ENCODE data around the gene LRRC28. TPM values are rescaled to one million over a fixed set of nuclear protein-coding genes. Genes with fewer than 3 reads are reported as not detected.

The LRRC28 gene
- total RNA-seq, 1 donor from 2014 or later, result 22.9 TPM

DNA sequence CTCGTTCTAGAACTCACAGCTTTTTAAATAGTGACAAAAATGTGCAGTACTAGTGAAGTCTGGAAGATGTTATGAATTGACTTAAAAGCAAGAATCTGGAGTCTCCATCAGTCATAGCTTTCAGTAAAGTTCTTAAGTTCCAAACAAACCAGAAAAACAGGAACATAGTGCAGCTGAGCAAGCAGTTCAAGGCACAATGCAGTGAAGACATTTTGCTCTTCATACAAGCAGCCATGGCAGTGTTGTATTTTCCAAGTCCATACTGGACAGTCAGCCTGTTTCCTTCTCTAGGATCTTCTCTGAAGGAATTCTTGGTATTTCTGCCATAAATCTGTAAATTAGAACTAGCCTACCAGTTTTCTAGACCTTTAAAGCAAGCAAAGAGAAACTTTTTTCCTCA, 90.5 kb downstream of the LRRC28 start:
- H3K27me3 ChIP-seq (ENCODE audit: low read depth), result no peaks in the 10 kb centered on the region
- H3K36me3 ChIP-seq, result no peaks in the 10 kb centered on the region
- H3K9me3 ChIP-seq (replicated peaks), result no peaks in the 10 kb centered on the region
- peaks cover 25% of the 10 kb centered on the region for H3K4me1 ChIP-seq
- no peak overlapping the region for H3K27ac ChIP-seq (replicated peaks)
- no peak for DNase-seq
- no peak overlapping the region for H3K4me3 ChIP-seq
- TF ChIP-seq, protein P1, sequence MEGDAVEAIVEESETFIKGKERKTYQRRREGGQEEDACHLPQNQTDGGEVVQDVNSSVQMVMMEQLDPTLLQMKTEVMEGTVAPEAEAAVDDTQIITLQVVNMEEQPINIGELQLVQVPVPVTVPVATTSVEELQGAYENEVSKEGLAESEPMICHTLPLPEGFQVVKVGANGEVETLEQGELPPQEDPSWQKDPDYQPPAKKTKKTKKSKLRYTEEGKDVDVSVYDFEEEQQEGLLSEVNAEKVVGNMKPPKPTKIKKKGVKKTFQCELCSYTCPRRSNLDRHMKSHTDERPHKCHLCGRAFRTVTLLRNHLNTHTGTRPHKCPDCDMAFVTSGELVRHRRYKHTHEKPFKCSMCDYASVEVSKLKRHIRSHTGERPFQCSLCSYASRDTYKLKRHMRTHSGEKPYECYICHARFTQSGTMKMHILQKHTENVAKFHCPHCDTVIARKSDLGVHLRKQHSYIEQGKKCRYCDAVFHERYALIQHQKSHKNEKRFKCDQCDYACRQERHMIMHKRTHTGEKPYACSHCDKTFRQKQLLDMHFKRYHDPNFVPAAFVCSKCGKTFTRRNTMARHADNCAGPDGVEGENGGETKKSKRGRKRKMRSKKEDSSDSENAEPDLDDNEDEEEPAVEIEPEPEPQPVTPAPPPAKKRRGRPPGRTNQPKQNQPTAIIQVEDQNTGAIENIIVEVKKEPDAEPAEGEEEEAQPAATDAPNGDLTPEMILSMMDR (IDR thresholded peaks at IDR 0.05; ENCODE audit: borderline replicate concordance), result no peak
- intact Hi-C loops (cut with micrococcal nuclease), result no loop called here

DNA sequence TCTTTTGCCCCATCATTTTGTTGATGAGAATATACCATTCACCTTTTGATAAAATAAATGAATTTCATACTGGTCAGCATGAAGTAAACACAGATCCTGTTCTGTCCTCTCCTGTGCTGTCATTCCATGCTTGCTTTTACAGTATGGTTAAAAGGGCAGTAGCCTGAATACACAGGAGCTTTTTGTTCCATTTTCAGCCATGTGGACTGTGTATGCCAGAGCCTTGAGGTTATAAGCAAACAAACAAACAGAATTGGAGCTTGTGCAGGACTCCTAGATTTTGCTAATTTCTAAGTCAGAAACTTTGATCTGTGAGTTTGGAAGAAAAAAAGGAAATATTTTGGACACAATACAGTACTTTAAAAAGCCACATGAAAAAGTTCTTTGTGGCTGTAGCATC, 91.9 kb downstream of the LRRC28 start:
- Histone ChIP-seq H3K4me3 (no peak overlapping the region), H3K36me3 (no peaks in the 10 kb centered on the region), H3K4me1 (peaks cover 25% of the 10 kb centered on the region), H3K9me3 (replicated peaks) (no peaks in the 10 kb centered on the region), H3K27me3 (ENCODE audit: low read depth) (no peaks in the 10 kb centered on the region), H3K27ac (replicated peaks) (peak overlapping the region; percentile 67)
- intact Hi-C loops (cut with micrococcal nuclease), result no loop called here
- no peak for DNase-seq
- TF ChIP-seq, protein P1 (IDR thresholded peaks at IDR 0.05; ENCODE audit: borderline replicate concordance), result no peak

DNA sequence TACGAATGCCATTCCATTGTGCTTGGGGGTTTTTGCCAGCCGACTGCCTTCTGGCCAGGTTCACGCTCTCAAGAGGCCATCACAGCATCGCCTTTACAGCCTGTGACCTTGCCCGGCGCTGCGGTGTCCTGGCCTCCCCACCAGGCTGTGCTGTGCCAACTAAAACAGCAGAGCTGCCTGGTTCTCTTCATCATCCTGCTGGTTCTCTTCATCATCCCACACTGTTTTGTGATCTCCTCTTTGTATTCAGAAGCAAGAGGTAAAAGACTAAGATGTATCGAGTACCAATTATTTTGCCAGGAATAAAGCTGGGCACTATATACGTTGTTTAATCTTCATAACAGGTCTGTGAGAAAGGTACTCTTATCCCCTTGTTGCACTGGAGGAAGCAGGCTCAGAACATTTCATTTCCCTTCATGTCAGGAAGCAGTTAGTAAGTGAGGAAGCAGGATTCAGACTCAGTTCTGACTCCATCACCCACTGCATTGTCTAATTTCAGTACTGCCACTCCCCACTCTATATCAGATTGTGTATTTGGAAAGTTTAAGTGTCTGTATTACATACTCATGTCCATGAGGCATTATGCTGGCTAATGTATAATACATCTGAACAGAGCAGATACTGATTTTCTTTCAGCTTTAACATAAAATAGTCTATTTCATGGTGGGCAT, 92.7 kb downstream of the LRRC28 start:
- Histone ChIP-seq H3K9me3 (replicated peaks) (no peaks in the 10 kb centered on the region), H3K4me3 (no peak overlapping the region), H3K36me3 (no peaks in the 10 kb centered on the region), H3K27me3 (ENCODE audit: low read depth) (no peaks in the 10 kb centered on the region), H3K4me1 (peaks cover 25% of the 10 kb centered on the region), H3K27ac (replicated peaks) (peak overlapping the region; percentile 67)
- peak; percentile 34 for DNase-seq
- TF ChIP-seq, protein P1 (IDR thresholded peaks at IDR 0.05; ENCODE audit: borderline replicate concordance), result peak; percentile 68
- intact Hi-C loops (cut with micrococcal nuclease), result no loop called here

DNA sequence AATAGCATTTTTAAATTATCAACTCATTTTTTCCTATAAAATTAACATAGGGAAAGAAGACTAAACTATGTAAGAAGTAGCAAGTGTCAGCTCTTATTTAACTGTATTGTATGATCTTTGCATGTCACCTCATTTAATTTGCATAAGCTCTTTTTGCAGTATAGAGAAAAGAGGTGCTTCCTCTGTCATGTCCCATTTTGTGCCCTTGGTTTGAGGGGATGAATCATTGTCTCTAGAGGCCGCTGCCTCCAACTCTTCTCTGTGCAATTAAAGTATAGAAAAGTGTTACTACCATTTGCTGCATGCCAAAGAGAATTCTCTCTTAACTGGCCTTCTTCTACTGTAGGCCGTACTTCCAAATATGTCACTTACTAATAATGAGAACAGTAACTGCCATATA, 93.4 kb downstream of the LRRC28 start:
- TF ChIP-seq, protein P1 (IDR thresholded peaks at IDR 0.05; ENCODE audit: borderline replicate concordance), result no peak
- Histone ChIP-seq H3K4me1 (peaks cover 22% of the 10 kb centered on the region), H3K27me3 (ENCODE audit: low read depth) (no peaks in the 10 kb centered on the region), H3K4me3 (no peak overlapping the region), H3K27ac (replicated peaks) (peak overlapping the region; percentile 67), H3K36me3 (no peaks in the 10 kb centered on the region), H3K9me3 (replicated peaks) (no peaks in the 10 kb centered on the region)
- intact Hi-C loops (cut with micrococcal nuclease), result no loop called here
- no peak for DNase-seq

DNA sequence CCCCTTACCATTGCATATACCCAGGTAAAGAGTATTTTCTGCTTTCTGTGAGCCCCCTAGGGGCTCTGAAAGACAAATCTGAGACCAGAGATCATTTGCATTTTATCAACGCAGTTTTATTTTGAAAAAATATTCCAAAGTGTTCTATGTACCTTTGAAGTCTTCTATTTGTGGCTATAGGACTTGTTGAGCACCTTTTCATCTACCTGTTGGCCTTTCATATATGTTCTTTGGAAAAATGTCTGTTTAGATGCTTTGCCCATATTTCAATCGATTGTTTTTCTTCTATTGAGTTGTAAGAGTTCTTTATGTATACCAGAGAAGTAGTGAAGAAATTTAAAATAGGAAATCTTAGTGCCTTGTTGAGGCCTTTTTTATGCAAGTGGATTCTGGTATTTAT, 94.0 kb downstream of the LRRC28 start:
- no peaks in the 10 kb centered on the region for H3K36me3 ChIP-seq
- H3K27me3 ChIP-seq (ENCODE audit: low read depth), result no peaks in the 10 kb centered on the region
- no peak for DNase-seq
- H3K4me1 ChIP-seq, result peaks cover 16% of the 10 kb centered on the region
- intact Hi-C loops (cut with micrococcal nuclease), result no loop called here
- no peaks in the 10 kb centered on the region for H3K9me3 ChIP-seq (replicated peaks)
- TF ChIP-seq, protein P1 (IDR thresholded peaks at IDR 0.05; ENCODE audit: borderline replicate concordance), result no peak
- no peak overlapping the region for H3K27ac ChIP-seq (replicated peaks)
- no peak overlapping the region for H3K4me3 ChIP-seq

Data from left ventricle myocardium inferior (tissue), 1 donor.